Measurements from ENCODE around the gene STEAP2. TPM values are rescaled to one million over a fixed set of nuclear protein-coding genes. Genes with fewer than 3 reads are reported as not detected.

STEAP2 gene
- polyA plus RNA-seq, 3 donors = not detected

DNA sequence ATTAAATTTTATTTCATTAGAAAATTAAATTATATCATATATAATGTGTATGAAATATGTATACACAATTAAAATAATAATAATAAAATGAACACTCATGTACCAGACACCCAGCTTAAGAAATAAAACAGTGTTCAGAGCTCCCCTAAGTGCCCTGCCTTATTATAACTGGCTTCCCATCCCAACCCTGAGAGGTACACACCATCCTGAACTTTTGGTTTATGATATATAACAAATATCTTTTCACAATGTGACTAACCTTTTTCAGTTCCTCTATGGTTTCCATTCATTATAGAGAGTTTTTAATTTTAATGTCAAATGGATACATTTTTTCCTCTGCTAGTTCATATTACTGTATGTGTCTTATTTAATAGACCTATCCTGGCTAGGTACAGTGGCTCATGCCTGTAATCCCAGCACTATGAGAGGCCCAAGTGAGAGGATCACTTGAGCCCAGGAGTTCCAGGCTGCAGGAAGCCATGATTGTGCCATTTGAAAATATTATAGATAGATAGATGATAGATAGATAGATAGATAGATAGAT, 24.0 kb upstream of the STEAP2 start:
- no peaks in the 10 kb centered on the region for H4K20me1 ChIP-seq (ENCODE audit: insufficient read depth, low read length)
- H3K4me3 Mint-ChIP-seq = no peak overlapping the region
- H3K9me3 Mint-ChIP-seq = peaks cover 0 to 14% (median 13%) of the 10 kb centered on the region in 7 donors
- H3K4me3 ChIP-seq (replicated peaks in 1 of 3; ENCODE audit: low read depth in 2 of 3, low read length in 3 of 3) = no peak overlapping the region
- no peaks in the 10 kb centered on the region for H3K36me3 Mint-ChIP-seq
- H3K27me3 Mint-ChIP-seq (ENCODE audit: low read depth in 3 of 3) = no peaks in the 10 kb centered on the region
- intact Hi-C loops (cut with micrococcal nuclease) = no loop called here
- H3K4me1 Mint-ChIP-seq = peaks cover 2% of the 10 kb centered on the region
- no peak overlapping the region for H3K9ac ChIP-seq (ENCODE audit: insufficient read depth, low read length, poor library complexity, severe bottlenecking)
- no peak overlapping the region for H3K27ac Mint-ChIP-seq
- no peak overlapping the region for H3K4me2 ChIP-seq (replicated peaks; ENCODE audit: extremely low read depth, low read length, poor library complexity, severe bottlenecking)
- H3K27me3 ChIP-seq (ENCODE audit: control insufficient read depth in 2 of 2, insufficient read depth in 2 of 2, low read length in 2 of 2) = no peaks in the 10 kb centered on the region
- peaks cover 9 to 14% of the 10 kb centered on the region in 2 donors for H3K9me3 ChIP-seq (replicated peaks in 1 of 2; ENCODE audit: control insufficient read depth in 1 of 2, insufficient read depth in 1 of 2, low read length in 2 of 2)
- no peaks in the 10 kb centered on the region for H3K4me1 ChIP-seq (ENCODE audit: control insufficient read depth in 1 of 2, insufficient read depth in 2 of 2, low read length in 2 of 2)
- H3K79me2 ChIP-seq (ENCODE audit: insufficient read depth, low read length) = no peaks in the 10 kb centered on the region
- TF ChIP-seq, protein P1, sequence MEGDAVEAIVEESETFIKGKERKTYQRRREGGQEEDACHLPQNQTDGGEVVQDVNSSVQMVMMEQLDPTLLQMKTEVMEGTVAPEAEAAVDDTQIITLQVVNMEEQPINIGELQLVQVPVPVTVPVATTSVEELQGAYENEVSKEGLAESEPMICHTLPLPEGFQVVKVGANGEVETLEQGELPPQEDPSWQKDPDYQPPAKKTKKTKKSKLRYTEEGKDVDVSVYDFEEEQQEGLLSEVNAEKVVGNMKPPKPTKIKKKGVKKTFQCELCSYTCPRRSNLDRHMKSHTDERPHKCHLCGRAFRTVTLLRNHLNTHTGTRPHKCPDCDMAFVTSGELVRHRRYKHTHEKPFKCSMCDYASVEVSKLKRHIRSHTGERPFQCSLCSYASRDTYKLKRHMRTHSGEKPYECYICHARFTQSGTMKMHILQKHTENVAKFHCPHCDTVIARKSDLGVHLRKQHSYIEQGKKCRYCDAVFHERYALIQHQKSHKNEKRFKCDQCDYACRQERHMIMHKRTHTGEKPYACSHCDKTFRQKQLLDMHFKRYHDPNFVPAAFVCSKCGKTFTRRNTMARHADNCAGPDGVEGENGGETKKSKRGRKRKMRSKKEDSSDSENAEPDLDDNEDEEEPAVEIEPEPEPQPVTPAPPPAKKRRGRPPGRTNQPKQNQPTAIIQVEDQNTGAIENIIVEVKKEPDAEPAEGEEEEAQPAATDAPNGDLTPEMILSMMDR (IDR thresholded peaks at IDR 0.05) = no peak
- no peak overlapping the region for H2AFZ ChIP-seq (ENCODE audit: insufficient read depth, low read depth, low read length, poor library complexity, severe bottlenecking)
- no peak for DNase-seq
- no peak overlapping the region for H3K27ac ChIP-seq (ENCODE audit: low read depth in 1 of 2, low read length in 2 of 2)
- H3K36me3 ChIP-seq (replicated peaks in 1 of 2; ENCODE audit: control insufficient read depth in 1 of 2, insufficient read depth in 2 of 2, low read length in 2 of 2) = no peaks in the 10 kb centered on the region

DNA sequence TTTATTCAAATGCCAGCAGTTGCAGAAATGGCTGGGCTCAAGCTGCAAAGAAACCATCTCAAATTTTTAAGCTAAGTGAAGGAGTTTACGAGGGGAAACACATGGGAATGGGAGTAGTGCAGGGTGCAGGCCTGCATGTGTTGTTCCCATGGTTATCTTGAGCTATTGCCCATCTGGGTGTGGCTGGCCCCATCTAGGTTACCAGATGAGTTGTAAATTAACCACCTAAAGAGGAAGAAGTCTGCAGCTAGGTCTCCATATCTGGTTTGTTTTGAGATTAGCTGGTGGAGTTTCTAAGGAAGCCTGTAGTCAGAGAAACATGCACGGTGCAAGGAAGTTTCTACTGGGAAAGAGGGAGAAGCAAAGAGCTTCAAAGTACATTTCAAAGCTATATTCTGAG, 23.3 kb upstream of the STEAP2 start:
- no peak for DNase-seq
- Histone ChIP-seq H3K4me3 (replicated peaks in 1 of 3; ENCODE audit: low read depth in 2 of 3, low read length in 3 of 3) (no peak overlapping the region), H3K4me2 (replicated peaks; ENCODE audit: extremely low read depth, low read length, poor library complexity, severe bottlenecking) (no peak overlapping the region), H3K27me3 (ENCODE audit: control insufficient read depth in 2 of 2, insufficient read depth in 2 of 2, low read length in 2 of 2) (no peaks in the 10 kb centered on the region), H3K9me3 (replicated peaks in 1 of 2; ENCODE audit: control insufficient read depth in 1 of 2, insufficient read depth in 1 of 2, low read length in 2 of 2) (peaks cover 9 to 14% of the 10 kb centered on the region in 2 donors), H4K20me1 (ENCODE audit: insufficient read depth, low read length) (no peaks in the 10 kb centered on the region), H3K79me2 (ENCODE audit: insufficient read depth, low read length) (no peaks in the 10 kb centered on the region), H3K27ac (ENCODE audit: low read depth in 1 of 2, low read length in 2 of 2) (no peak overlapping the region), H2AFZ (ENCODE audit: insufficient read depth, low read depth, low read length, poor library complexity, severe bottlenecking) (no peak overlapping the region), H3K4me1 (ENCODE audit: control insufficient read depth in 1 of 2, insufficient read depth in 2 of 2, low read length in 2 of 2) (no peaks in the 10 kb centered on the region), H3K9ac (ENCODE audit: insufficient read depth, low read length, poor library complexity, severe bottlenecking) (no peak overlapping the region), H3K36me3 (replicated peaks in 1 of 2; ENCODE audit: control insufficient read depth in 1 of 2, insufficient read depth in 2 of 2, low read length in 2 of 2) (no peaks in the 10 kb centered on the region)
- WGBS (ENCODE audit: insufficient coverage) = 55% methylated on average over 1 of the region's 2 CpGs
- H3K4me1 Mint-ChIP-seq = peaks cover 1% of the 10 kb centered on the region
- H3K27me3 Mint-ChIP-seq (ENCODE audit: low read depth in 3 of 3) = no peaks in the 10 kb centered on the region
- no peaks in the 10 kb centered on the region for H3K36me3 Mint-ChIP-seq
- no peak overlapping the region for H3K4me3 Mint-ChIP-seq
- H3K27ac Mint-ChIP-seq = no peak overlapping the region
- intact Hi-C loops (cut with micrococcal nuclease) = no loop called here
- peaks cover 0 to 17% (median 13%) of the 10 kb centered on the region in 7 donors for H3K9me3 Mint-ChIP-seq
- TF ChIP-seq, protein P1 (IDR thresholded peaks at IDR 0.05) = no peak
